ENCODE data around the gene TFDP1. TPM values are rescaled to one million over a fixed set of nuclear protein-coding genes. Genes with fewer than 3 reads are reported as not detected.

TFDP1 gene
- total RNA-seq, 6 experiments from 2014 or later, result 21.7 to 26.9 (median 25.1) TPM

- Histone ChIP-seq H3K4me1 (no peaks in the 10 kb centered on the region), H3K27ac (no peak overlapping the region), H3K4me3 (no peak overlapping the region), H3K27me3 (no peaks in the 10 kb centered on the region), H3K36me3 (peaks cover 0 to 42% (median 15%) of the 10 kb centered on the region in 4 donors), H3K9me3 (no peaks in the 10 kb centered on the region)
- ATAC-seq (no peak), DNase-seq (peak in 1 of 3 donors; percentile 33)
- WGBS (ENCODE audit: insufficient coverage, low coverage, low lambda C conversion rate, missing lambda C conversion rate), result 96% methylated on average over 16 of the region's 27 CpGs
- no peak for TF ChIP-seq CTCF (IDR thresholded peaks at IDR 0.05)
- no peak for TF ChIP-seq POLR2A (IDR thresholded peaks at IDR 0.05)
- intact Hi-C loops (cut with DNase I), result no loop called here
Measured at GRCh38 chr13:113639616-113640262, 55.2 kb downstream of the TFDP1 start.

GRCh38 chr13:113641426-113641825 lies 56.9 kb downstream of the TFDP1 start:
- no peaks in the 10 kb centered on the region for H3K27me3 ChIP-seq
- H3K36me3 ChIP-seq, result peaks cover 0 to 29% (median 11%) of the 10 kb centered on the region in 4 donors
- no peaks in the 10 kb centered on the region for H3K9me3 ChIP-seq
- peaks cover 0 to 7% (median 0%) of the 10 kb centered on the region in 4 donors for H3K4me1 ChIP-seq
- DNase-seq (peak in 1 of 3 donors; percentile 26), ATAC-seq (no peak)
- intact Hi-C loops (cut with DNase I), result no loop called here
- H3K27ac ChIP-seq, result no peak overlapping the region
- H3K4me3 ChIP-seq, result no peak overlapping the region
- TF ChIP-seq POLR2A (IDR thresholded peaks at IDR 0.05) (no peak), CTCF (IDR thresholded peaks at IDR 0.05) (no peak)
- 93% methylated on average over 7 of the region's 7 CpGs for WGBS (ENCODE audit: insufficient coverage, low coverage, low lambda C conversion rate, missing lambda C conversion rate)

- no peak for TF ChIP-seq CTCF (IDR thresholded peaks at IDR 0.05)
- H3K4me3 ChIP-seq, result no peak overlapping the region
- WGBS (ENCODE audit: insufficient coverage, low coverage, low lambda C conversion rate, missing lambda C conversion rate), result 94% methylated on average over 2 of the region's 2 CpGs
- H3K4me1 ChIP-seq, result peaks cover 0 to 18% (median 0%) of the 10 kb centered on the region in 4 donors
- no peaks in the 10 kb centered on the region for H3K9me3 ChIP-seq
- H3K27ac ChIP-seq, result no peak overlapping the region
- intact Hi-C loops (cut with DNase I), result no loop called here
- H3K27me3 ChIP-seq, result no peaks in the 10 kb centered on the region
- peaks cover 0 to 20% (median 4%) of the 10 kb centered on the region in 4 donors for H3K36me3 ChIP-seq
- no peak for DNase-seq
- ATAC-seq, result no peak
Measured at GRCh38 chr13:113642563-113642962, 58.0 kb downstream of the TFDP1 start.

GRCh38 chr13:113643593-113643992 lies 59.0 kb downstream of the TFDP1 start:
- H3K9me3 ChIP-seq, result no peaks in the 10 kb centered on the region
- intact Hi-C loops (cut with DNase I), result no loop called here
- no peak for DNase-seq
- H3K27me3 ChIP-seq, result no peaks in the 10 kb centered on the region
- WGBS (ENCODE audit: insufficient coverage, low coverage, low lambda C conversion rate, missing lambda C conversion rate), result 85% methylated on average over 5 of the region's 5 CpGs
- H3K4me1 ChIP-seq, result peaks cover 0 to 24% (median 6%) of the 10 kb centered on the region in 4 donors
- H3K27ac ChIP-seq, result no peak overlapping the region
- H3K36me3 ChIP-seq, result peaks cover 0 to 11% (median under 1%) of the 10 kb centered on the region in 4 donors
- no peak overlapping the region for H3K4me3 ChIP-seq
- TF ChIP-seq CTCF (IDR thresholded peaks at IDR 0.05), result no peak
- TF ChIP-seq POLR2A (IDR thresholded peaks at IDR 0.05), result no peak
- no peak for ATAC-seq

All from right lobe of liver (tissue), 6 donors.